GM12891 (cell line): ENCODE data around the gene MALAT1.

ENCODE experiments used
- POLR2A ChIP-seq: IDR thresholded peaks from 2 replicates; pipeline ENCODE4 v1.6.1; 2011; ENCODE audit warnings: low read depth, low read length, control low read depth
- POLR2AphosphoS5 ChIP-seq: IDR thresholded peaks from 2 replicates; pipeline ENCODE4 v1.6.1; 2011; ENCODE audit warnings: low read depth, low read length, control low read depth
- POU2F2 ChIP-seq: IDR thresholded peaks from 2 replicates; pipeline ENCODE4 v1.6.1; 2011; ENCODE audit warnings: low read depth, mild to moderate bottlenecking, control low read depth, low read length, moderate library complexity
- SPI1 ChIP-seq: IDR thresholded peaks from 2 replicates; pipeline ENCODE4 v1.6.1; 2011; ENCODE audit warnings: low read depth, low read length, control low read depth
- TAF1 ChIP-seq: IDR thresholded peaks from 2 replicates; pipeline ENCODE4 v1.6.1; 2011; ENCODE audit warnings: low read depth, low read length, control low read depth

DNA sequence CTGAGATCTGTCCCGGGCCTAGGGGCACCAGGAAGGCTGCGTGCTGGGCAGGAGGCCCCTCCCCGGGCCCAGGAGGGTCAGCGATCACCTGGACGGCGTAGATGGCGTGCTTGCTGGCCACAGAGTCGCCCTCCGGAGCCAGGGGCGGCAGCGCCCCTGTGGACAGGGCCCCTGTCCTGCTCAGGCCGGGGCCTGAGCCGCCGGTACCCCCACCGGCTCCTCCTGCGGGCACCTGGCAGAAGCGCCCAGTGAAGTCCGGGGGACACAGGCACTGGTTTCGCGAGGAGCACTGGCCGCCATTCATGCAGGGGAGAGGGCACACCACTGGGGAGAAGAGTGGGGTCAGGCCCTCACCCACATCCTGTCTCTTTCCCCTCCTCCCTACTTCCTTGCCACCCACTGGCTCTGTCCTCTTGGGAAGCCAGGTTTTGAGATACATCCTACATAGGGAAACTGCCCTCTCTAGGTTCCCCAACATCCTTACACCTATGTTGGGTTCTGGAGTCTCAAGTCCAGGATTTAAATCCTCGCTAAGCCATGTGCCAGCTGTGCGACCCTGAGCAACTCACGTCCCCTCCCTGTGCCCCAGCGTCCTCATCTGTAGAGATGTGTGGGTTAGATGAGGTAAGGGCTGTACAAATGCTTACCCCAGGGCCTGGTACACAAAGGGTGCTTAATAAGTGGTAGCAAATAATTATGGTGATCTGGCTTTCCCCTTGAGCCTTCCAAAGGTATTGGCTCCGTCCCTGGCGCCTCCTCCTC, 55.4 kb downstream of the MALAT1 start:
- TF ChIP-seq POLR2A (no peak), POLR2AphosphoS5 (no peak), TAF1 (no peak), SPI1 (no peak), POU2F2 (no peak)
